HCT116 (cell line): ENCODE measurements around the gene APPL2.

Source experiments
- EZH2 ChIP-seq: fragments of 200-600 bp; sonication (generic); IDR thresholded peaks from 2 replicates; pipeline ENCODE4 v1.6.1; 2017; ENCODE audit warnings: antibody characterized with exemption, mixed run types
- JUND ChIP-seq: IDR thresholded peaks from 2 replicates; pipeline ENCODE4 v1.6.1; 2012
- POLR2A ChIP-seq: IDR thresholded peaks from 2 replicates; pipeline ENCODE4 v1.7.0; 2011; ENCODE audit warnings: borderline replicate concordance; ENCODE audit not compliant: insufficient read depth, insufficient read length; ENCODE audit errors: extremely low read depth
- POLR2AphosphoS5 ChIP-seq: IDR thresholded peaks from 2 replicates; pipeline ENCODE4 v1.6.1; 2011; ENCODE audit warnings: mild to moderate bottlenecking, low read depth, low read length, moderate library complexity
- RAD21 ChIP-seq: IDR thresholded peaks from 2 replicates; pipeline ENCODE4 v1.6.1; 2012; ENCODE audit warnings: low read depth, mild to moderate bottlenecking
- SIN3A ChIP-seq: IDR thresholded peaks from 2 replicates; pipeline ENCODE4 v1.6.1; 2012; ENCODE audit warnings: low read depth
- SP1 ChIP-seq: IDR thresholded peaks from 2 replicates; pipeline ENCODE4 v1.6.1; 2012; ENCODE audit warnings: low read depth
- ZFX ChIP-seq: fragments of 450-650 bp; IDR thresholded peaks from 2 replicates; pipeline ENCODE4 v1.6.1; 2017
- ZNF274 ChIP-seq: fragments of 200-500 bp; sonication (Bioruptor generic); IDR thresholded peaks from 2 replicates; pipeline ENCODE4 v1.6.1; 2014; ENCODE audit warnings: mild to moderate bottlenecking, low read depth, low read length, inconsistent platforms
- TF ChIP-seq, protein P1 (sequence below), 3 experiments: fragments of 200-600 bp in 1 of 3; sonication (generic) in 1 of 3; IDR thresholded peaks in 2 of 3; conservative IDR thresholded peaks in 1 of 3; 2 replicates each; pipeline ENCODE4 v1.5.1; 2012 to 2017; ENCODE audit warnings: low read depth in 2 of 3, low read length in 2 of 3, antibody characterized with exemption in 1 of 3, borderline replicate concordance in 1 of 3, control low read depth in 1 of 3, mild to moderate bottlenecking in 1 of 3, mixed read lengths in 1 of 3, mixed run types in 1 of 3, moderate library complexity in 1 of 3; ENCODE audit not compliant: insufficient read depth in 1 of 3
- TF ChIP-seq, protein P2 (sequence below): IDR thresholded peaks from 2 replicates; pipeline ENCODE4 v1.6.1; 2012
- TF ChIP-seq, protein P3 (sequence below): IDR thresholded peaks from 2 replicates; pipeline ENCODE4 v1.6.1; 2012; ENCODE audit warnings: low read depth
- TF ChIP-seq, protein P4 (sequence below): IDR thresholded peaks from 2 replicates; pipeline ENCODE4 v1.6.1; 2012

DNA sequence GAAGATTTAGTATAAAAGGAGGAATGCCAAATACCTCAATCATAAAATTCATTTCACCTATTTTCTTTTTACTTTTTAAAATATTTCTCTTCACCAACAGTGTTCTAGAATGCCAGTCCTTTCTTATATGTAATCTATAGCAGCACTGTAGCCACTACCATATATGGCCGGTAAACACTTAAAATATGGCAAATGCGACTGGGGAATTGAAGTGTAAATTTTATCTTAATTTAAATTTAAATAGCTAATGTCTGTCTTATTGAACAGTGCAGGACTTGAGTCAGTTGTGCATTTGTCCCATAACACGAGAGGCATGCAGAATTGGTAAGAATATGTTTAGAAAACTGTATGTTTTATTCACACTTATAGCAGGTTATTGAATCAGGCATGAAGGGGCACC is 78.4 kb downstream of the APPL2 start:
- TF ChIP-seq, protein P1, sequence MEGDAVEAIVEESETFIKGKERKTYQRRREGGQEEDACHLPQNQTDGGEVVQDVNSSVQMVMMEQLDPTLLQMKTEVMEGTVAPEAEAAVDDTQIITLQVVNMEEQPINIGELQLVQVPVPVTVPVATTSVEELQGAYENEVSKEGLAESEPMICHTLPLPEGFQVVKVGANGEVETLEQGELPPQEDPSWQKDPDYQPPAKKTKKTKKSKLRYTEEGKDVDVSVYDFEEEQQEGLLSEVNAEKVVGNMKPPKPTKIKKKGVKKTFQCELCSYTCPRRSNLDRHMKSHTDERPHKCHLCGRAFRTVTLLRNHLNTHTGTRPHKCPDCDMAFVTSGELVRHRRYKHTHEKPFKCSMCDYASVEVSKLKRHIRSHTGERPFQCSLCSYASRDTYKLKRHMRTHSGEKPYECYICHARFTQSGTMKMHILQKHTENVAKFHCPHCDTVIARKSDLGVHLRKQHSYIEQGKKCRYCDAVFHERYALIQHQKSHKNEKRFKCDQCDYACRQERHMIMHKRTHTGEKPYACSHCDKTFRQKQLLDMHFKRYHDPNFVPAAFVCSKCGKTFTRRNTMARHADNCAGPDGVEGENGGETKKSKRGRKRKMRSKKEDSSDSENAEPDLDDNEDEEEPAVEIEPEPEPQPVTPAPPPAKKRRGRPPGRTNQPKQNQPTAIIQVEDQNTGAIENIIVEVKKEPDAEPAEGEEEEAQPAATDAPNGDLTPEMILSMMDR (IDR thresholded peaks at IDR 0.05 in 2 of 3, conservative IDR thresholded peaks at IDR 0.05 in 1 of 3; ENCODE audit: borderline replicate concordance in 1 of 3, insufficient read depth in 1 of 3, low read depth in 2 of 3, low read length in 2 of 3), result no peak
- TF ChIP-seq POLR2AphosphoS5 (no peak), EZH2 (no peak), ZNF274 (no peak), POLR2A (no peak), RAD21 (no peak), ZFX (no peak), SP1 (no peak), SIN3A (no peak), JUND (no peak)
- TF ChIP-seq, protein P2, sequence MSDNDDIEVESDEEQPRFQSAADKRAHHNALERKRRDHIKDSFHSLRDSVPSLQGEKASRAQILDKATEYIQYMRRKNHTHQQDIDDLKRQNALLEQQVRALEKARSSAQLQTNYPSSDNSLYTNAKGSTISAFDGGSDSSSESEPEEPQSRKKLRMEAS, result no peak
- TF ChIP-seq, protein P3, sequence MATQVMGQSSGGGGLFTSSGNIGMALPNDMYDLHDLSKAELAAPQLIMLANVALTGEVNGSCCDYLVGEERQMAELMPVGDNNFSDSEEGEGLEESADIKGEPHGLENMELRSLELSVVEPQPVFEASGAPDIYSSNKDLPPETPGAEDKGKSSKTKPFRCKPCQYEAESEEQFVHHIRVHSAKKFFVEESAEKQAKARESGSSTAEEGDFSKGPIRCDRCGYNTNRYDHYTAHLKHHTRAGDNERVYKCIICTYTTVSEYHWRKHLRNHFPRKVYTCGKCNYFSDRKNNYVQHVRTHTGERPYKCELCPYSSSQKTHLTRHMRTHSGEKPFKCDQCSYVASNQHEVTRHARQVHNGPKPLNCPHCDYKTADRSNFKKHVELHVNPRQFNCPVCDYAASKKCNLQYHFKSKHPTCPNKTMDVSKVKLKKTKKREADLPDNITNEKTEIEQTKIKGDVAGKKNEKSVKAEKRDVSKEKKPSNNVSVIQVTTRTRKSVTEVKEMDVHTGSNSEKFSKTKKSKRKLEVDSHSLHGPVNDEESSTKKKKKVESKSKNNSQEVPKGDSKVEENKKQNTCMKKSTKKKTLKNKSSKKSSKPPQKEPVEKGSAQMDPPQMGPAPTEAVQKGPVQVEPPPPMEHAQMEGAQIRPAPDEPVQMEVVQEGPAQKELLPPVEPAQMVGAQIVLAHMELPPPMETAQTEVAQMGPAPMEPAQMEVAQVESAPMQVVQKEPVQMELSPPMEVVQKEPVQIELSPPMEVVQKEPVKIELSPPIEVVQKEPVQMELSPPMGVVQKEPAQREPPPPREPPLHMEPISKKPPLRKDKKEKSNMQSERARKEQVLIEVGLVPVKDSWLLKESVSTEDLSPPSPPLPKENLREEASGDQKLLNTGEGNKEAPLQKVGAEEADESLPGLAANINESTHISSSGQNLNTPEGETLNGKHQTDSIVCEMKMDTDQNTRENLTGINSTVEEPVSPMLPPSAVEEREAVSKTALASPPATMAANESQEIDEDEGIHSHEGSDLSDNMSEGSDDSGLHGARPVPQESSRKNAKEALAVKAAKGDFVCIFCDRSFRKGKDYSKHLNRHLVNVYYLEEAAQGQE, result no peak
- TF ChIP-seq, protein P4, sequence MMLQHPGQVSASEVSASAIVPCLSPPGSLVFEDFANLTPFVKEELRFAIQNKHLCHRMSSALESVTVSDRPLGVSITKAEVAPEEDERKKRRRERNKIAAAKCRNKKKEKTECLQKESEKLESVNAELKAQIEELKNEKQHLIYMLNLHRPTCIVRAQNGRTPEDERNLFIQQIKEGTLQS, result no peak
